Mesendoderm (in vitro differentiated cells): ENCODE measurements around the gene CD81.

Experiments used
- DNase-seq: peaks from one replicate; pipeline ENCODE4 v3.0.0; 2013
- H2AK5ac ChIP-seq: 2 replicates; pipeline ENCODE4 v1.6.1; 2013; ENCODE audit warnings: low read length, inconsistent platforms
- H2BK120ac ChIP-seq: 2 replicates; pipeline ENCODE4 v1.6.1; 2013; ENCODE audit warnings: low read depth, mild to moderate bottlenecking, low read length, moderate library complexity, mixed read lengths
- H2BK15ac ChIP-seq: replicated peaks from 2 replicates; pipeline ENCODE4 v1.6.1; 2013; ENCODE audit warnings: low read depth, mild to moderate bottlenecking, moderate library complexity
- H2BK5ac ChIP-seq: 2 replicates; pipeline ENCODE4 v1.6.1; 2013; ENCODE audit warnings: low read length, inconsistent platforms
- H3K18ac ChIP-seq: 2 replicates; pipeline ENCODE4 v1.6.1; 2013; ENCODE audit warnings: mild to moderate bottlenecking, low read length, mixed read lengths
- H3K23ac ChIP-seq: one replicate; pipeline ENCODE4 v1.6.1; 2013; ENCODE audit warnings: low read length
- H3K27ac ChIP-seq: 2 replicates; pipeline ENCODE4 v1.5.1; 2013; ENCODE audit warnings: low read depth, mild to moderate bottlenecking, inconsistent platforms, low read length, moderate library complexity
- H3K27me3 ChIP-seq: 2 replicates; pipeline ENCODE4 v1.6.1; 2013; ENCODE audit warnings: low read length, control low read depth, mild to moderate bottlenecking, inconsistent platforms; ENCODE audit not compliant: insufficient read depth, poor library complexity
- H3K36me3 ChIP-seq: 2 replicates; pipeline ENCODE4 v1.6.1; 2013; ENCODE audit warnings: low read length, inconsistent platforms; ENCODE audit not compliant: control insufficient read depth, insufficient read depth
- H3K4ac ChIP-seq: one replicate; pipeline ENCODE4 v1.6.1; 2013; ENCODE audit warnings: low read depth, mild to moderate bottlenecking, low read length, moderate library complexity
- H3K4me1 ChIP-seq: 2 replicates; pipeline ENCODE4 v1.6.1; 2013; ENCODE audit warnings: low read depth, low read length, inconsistent platforms; ENCODE audit not compliant: control insufficient read depth
- H3K4me2 ChIP-seq: 2 replicates; pipeline ENCODE4 v1.6.1; 2013; ENCODE audit warnings: low read length
- H3K4me3 ChIP-seq: 2 replicates; pipeline ENCODE4 v1.5.1; 2013; ENCODE audit warnings: mild to moderate bottlenecking, low read length
- H3K56ac ChIP-seq: one replicate; pipeline ENCODE4 v1.6.1; 2013; ENCODE audit warnings: low read length
- H3K79me1 ChIP-seq: 2 replicates; pipeline ENCODE4 v1.6.1; 2013; ENCODE audit warnings: low read length, inconsistent platforms
- H3K79me2 ChIP-seq: 2 replicates; pipeline ENCODE4 v1.6.1; 2013; ENCODE audit warnings: mild to moderate bottlenecking, low read length; ENCODE audit not compliant: control insufficient read depth, insufficient read depth
- H3K9ac ChIP-seq: 2 replicates; pipeline ENCODE4 v1.6.1; 2013; ENCODE audit warnings: low read length, inconsistent platforms
- H4K5ac ChIP-seq: one replicate; pipeline ENCODE4 v1.6.1; 2013; ENCODE audit warnings: low read length
- H4K8ac ChIP-seq: one replicate; pipeline ENCODE4 v1.6.1; 2013; ENCODE audit warnings: low read depth, mild to moderate bottlenecking, control low read depth, low read length, moderate library complexity
- WGBS: extraction: QIAGEN DNeasy Blood & Tissue Kit; methylation state at CpG from one replicate; pipeline ENCODE4 v1.1.7; 2013; ENCODE audit warnings: low lambda C conversion rate, missing lambda C conversion rate; ENCODE audit not compliant: insufficient coverage; ENCODE audit errors: extremely low coverage; 5-methylcytosine and 5-hydroxymethylcytosine counted together

Gene CD81

GRCh38 chr11:2395856-2396255 lies 18.7 kb downstream of the CD81 start:
- H2BK120ac ChIP-seq, result no peak overlapping the region
- H4K8ac ChIP-seq, result no peak overlapping the region
- no peaks in the 10 kb centered on the region for H3K27me3 ChIP-seq
- peaks cover 2% of the 10 kb centered on the region for H3K79me1 ChIP-seq
- no CpG with 5 or more reads among the region's 17 CpGs for WGBS
- no peak overlapping the region for H3K4me3 ChIP-seq
- DNase-seq, result no peak
- H2BK5ac ChIP-seq, result no peak overlapping the region
- peaks cover 3% of the 10 kb centered on the region for H3K4me1 ChIP-seq
- H2BK15ac ChIP-seq, result no peak overlapping the region
- H2AK5ac ChIP-seq, result no peak overlapping the region
- H3K36me3 ChIP-seq, result peaks cover 3% of the 10 kb centered on the region
- peaks cover 8% of the 10 kb centered on the region for H3K79me2 ChIP-seq
- no peak overlapping the region for H3K9ac ChIP-seq
- no peak overlapping the region for H3K27ac ChIP-seq
- H3K18ac ChIP-seq, result no peak overlapping the region
- H4K5ac ChIP-seq, result no peak overlapping the region
- H3K4me2 ChIP-seq, result no peak overlapping the region
- no peak overlapping the region for H3K56ac ChIP-seq
- no peak overlapping the region for H3K4ac ChIP-seq
- H3K23ac ChIP-seq, result no peak overlapping the region

DNA sequence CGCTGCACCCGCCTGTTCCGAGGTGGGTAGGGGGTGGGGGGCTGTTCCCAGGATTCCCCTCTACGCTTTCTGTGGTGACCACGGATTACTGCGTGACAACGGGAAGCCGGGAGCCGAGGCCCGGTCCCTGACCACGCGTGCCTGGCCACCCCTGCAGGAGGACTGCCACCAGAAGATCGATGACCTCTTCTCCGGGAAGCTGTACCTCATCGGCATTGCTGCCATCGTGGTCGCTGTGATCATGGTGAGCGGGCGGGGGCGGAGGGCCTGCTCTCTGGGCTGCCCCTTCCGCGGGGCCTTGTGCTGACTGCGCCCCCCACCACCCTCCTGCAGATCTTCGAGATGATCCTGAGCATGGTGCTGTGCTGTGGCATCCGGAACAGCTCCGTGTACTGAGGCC lies 19.4 kb downstream of the CD81 start:
- Histone ChIP-seq H3K56ac (no peak overlapping the region), H4K8ac (no peak overlapping the region), H3K27ac (no peak overlapping the region), H3K18ac (no peak overlapping the region), H2BK5ac (no peak overlapping the region), H3K27me3 (no peaks in the 10 kb centered on the region), H3K4me2 (no peak overlapping the region), H3K79me1 (peaks cover 7% of the 10 kb centered on the region), H2AK5ac (no peak overlapping the region), H2BK15ac (no peak overlapping the region), H3K4me1 (peaks cover 4% of the 10 kb centered on the region), H3K9ac (no peak overlapping the region), H3K23ac (no peak overlapping the region), H4K5ac (no peak overlapping the region), H3K79me2 (peaks cover 8% of the 10 kb centered on the region), H3K36me3 (peaks cover 3% of the 10 kb centered on the region), H3K4ac (no peak overlapping the region), H3K4me3 (no peak overlapping the region), H2BK120ac (no peak overlapping the region)
- DNase-seq, result no peak
- whole genome bisulfite sequencing, result no CpG with 5 or more reads among the region's 26 CpGs

GRCh38 chr11:2397005-2397404 lies 19.9 kb downstream of the CD81 start:
- H3K18ac ChIP-seq, result no peak overlapping the region
- no peak overlapping the region for H3K23ac ChIP-seq
- H3K27ac ChIP-seq, result no peak overlapping the region
- no peak overlapping the region for H3K4ac ChIP-seq
- no peaks in the 10 kb centered on the region for H3K27me3 ChIP-seq
- H4K5ac ChIP-seq, result no peak overlapping the region
- H3K4me1 ChIP-seq, result peaks cover 5% of the 10 kb centered on the region
- no peak overlapping the region for H3K4me2 ChIP-seq
- H3K9ac ChIP-seq, result no peak overlapping the region
- H2BK120ac ChIP-seq, result no peak overlapping the region
- no peak overlapping the region for H2BK5ac ChIP-seq
- no peak overlapping the region for H2BK15ac ChIP-seq
- DNase-seq, result no peak
- H2AK5ac ChIP-seq, result no peak overlapping the region
- H3K79me1 ChIP-seq, result peaks cover 8% of the 10 kb centered on the region
- no peak overlapping the region for H3K56ac ChIP-seq
- H3K79me2 ChIP-seq, result peaks cover 10% of the 10 kb centered on the region
- H3K4me3 ChIP-seq, result no peak overlapping the region
- peaks cover 3% of the 10 kb centered on the region for H3K36me3 ChIP-seq
- WGBS, result no CpG with 5 or more reads among the region's 12 CpGs
- H4K8ac ChIP-seq, result no peak overlapping the region

GRCh38 chr11:2398664-2399355 lies 21.7 kb downstream of the CD81 start:
- H3K9ac ChIP-seq, result peak overlapping the region; percentile 81
- H3K36me3 ChIP-seq, result peaks cover 3% of the 10 kb centered on the region
- H2BK15ac ChIP-seq, result no peak overlapping the region
- peaks cover 5% of the 10 kb centered on the region for H3K4me1 ChIP-seq
- H3K79me1 ChIP-seq, result peaks cover 11% of the 10 kb centered on the region
- H4K5ac ChIP-seq, result no peak overlapping the region
- no peak overlapping the region for H2AK5ac ChIP-seq
- no peak overlapping the region for H3K4ac ChIP-seq
- no peak overlapping the region for H3K18ac ChIP-seq
- no CpG with 5 or more reads among the region's 7 CpGs for WGBS
- no peak overlapping the region for H4K8ac ChIP-seq
- H3K4me2 ChIP-seq, result no peak overlapping the region
- no peak overlapping the region for H3K4me3 ChIP-seq
- DNase-seq, result no peak
- H3K27ac ChIP-seq, result no peak overlapping the region
- no peak overlapping the region for H2BK120ac ChIP-seq
- H2BK5ac ChIP-seq, result no peak overlapping the region
- peak overlapping the region; percentile 25 for H3K56ac ChIP-seq
- no peak overlapping the region for H3K23ac ChIP-seq
- H3K79me2 ChIP-seq, result peaks cover 11% of the 10 kb centered on the region
- H3K27me3 ChIP-seq, result no peaks in the 10 kb centered on the region

DNA sequence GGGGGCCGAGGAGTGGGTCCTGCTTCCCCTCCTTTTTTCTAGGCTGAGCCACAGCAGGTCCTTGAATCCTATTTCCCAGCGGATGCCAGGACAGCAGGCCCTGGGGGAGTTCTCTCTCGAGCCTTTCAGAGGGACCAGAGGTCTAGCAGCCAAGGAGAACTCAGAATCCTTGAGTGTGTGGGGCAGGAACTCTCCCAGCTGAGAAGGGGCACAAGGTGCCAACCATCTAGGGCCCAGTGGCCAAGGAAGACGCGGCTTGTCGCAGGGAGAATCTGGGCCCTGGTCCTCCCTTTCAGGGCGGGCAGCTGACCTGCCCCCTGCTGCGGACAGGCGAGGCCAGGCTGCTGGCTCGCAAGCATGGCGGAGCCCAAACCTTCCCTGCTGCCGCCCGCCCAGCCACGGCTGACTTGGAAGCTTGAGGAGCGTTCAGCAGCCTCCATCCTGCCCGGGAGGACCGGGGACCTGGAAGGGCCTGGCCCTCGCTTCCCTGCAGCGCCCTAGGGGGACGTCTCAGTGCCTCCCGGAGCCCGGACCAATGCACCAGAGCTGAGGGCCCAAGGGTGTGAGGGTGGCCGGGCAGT lies 22.5 kb downstream of the CD81 start:
- peak; percentile 38 for DNase-seq
- no CpG with 5 or more reads among the region's 23 CpGs for WGBS
- H3K36me3 ChIP-seq, result peaks cover 3% of the 10 kb centered on the region

More for the DNA sequence above, 22.5 kb downstream of the CD81 start:
- Histone ChIP-seq H3K56ac (peak overlapping the region; percentile 90), H2BK5ac (peak overlapping the region; percentile 35), H3K4me3 (peak overlapping the region; percentile 34), H3K27me3 (no peaks in the 10 kb centered on the region), H3K4me2 (peak overlapping the region; percentile 60), H3K23ac (no peak overlapping the region), H2AK5ac (no peak overlapping the region), H2BK120ac (no peak overlapping the region), H4K8ac (peak overlapping the region; percentile 57), H3K18ac (no peak overlapping the region), H3K4ac (peak overlapping the region; percentile 22), H3K79me1 (peaks cover 11% of the 10 kb centered on the region), H3K9ac (peak overlapping the region; percentile 81), H2BK15ac (no peak overlapping the region), H3K27ac (peak overlapping the region; percentile 69), H4K5ac (no peak overlapping the region), H3K79me2 (peaks cover 11% of the 10 kb centered on the region), H3K4me1 (peaks cover 5% of the 10 kb centered on the region)
